ENCODE results near the gene ARFRP1. TPM values are rescaled to one million over a fixed set of nuclear protein-coding genes. Genes with fewer than 3 reads are reported as not detected.

Gene ARFRP1
- total and polyA plus RNA-seq, 2 of the 13 experiments (the other 11 are each of a cell fraction or from before 2014, with no cell fraction given), result 32.0 to 51.1 TPM

GRCh38 chr20:63752411-63753101 is 44.8 kb upstream of the ARFRP1 start (continued):
- TF ChIP-seq AFF4 (CRISPR knock-in tag; IDR thresholded peaks at IDR 0.05) (no peak), GATAD2A (CRISPR knock-in tag; IDR thresholded peaks at IDR 0.05) (no peak), CHD4 (IDR thresholded peaks at IDR 0.05; ENCODE audit: borderline replicate concordance, low read length) (no peak), ATF5 (CRISPR knock-in tag; IDR thresholded peaks at IDR 0.05; ENCODE audit: low read depth) (no peak), SKI (IDR thresholded peaks at IDR 0.05; ENCODE audit: partially characterized antibody) (no peak), HINFP (CRISPR knock-in tag; IDR thresholded peaks at IDR 0.05; ENCODE audit: low read depth) (no peak), MNT (IDR thresholded peaks at IDR 0.05) (no peak), HOXA5 (CRISPR knock-in tag; IDR thresholded peaks at IDR 0.05) (no peak), THAP11 (CRISPR knock-in tag; IDR thresholded peaks at IDR 0.05) (no peak), GLI4 (CRISPR knock-in tag; IDR thresholded peaks at IDR 0.05; ENCODE audit: borderline replicate concordance) (no peak), MYC (CRISPR knock-in tag; IDR thresholded peaks at IDR 0.05; ENCODE audit: borderline replicate concordance) (peak; percentile 58), AKNA (CRISPR knock-in tag; IDR thresholded peaks at IDR 0.05; ENCODE audit: borderline replicate concordance) (no peak), ZNF136 (CRISPR knock-in tag; IDR thresholded peaks at IDR 0.05; ENCODE audit: low read depth) (no peak), ZNF570 (CRISPR knock-in tag; IDR thresholded peaks at IDR 0.05; ENCODE audit: borderline replicate concordance) (no peak), NR2C2 (CRISPR knock-in tag; IDR thresholded peaks at IDR 0.05; ENCODE audit: borderline replicate concordance) (no peak), NKX3-1 (CRISPR knock-in tag; IDR thresholded peaks at IDR 0.05) (no peak)
